GM21737 (cell line): ENCODE measurements around the gene DSCAM.

Source experiments
- ATAC-seq: cut with Tn5 transposase; IDR thresholded peaks from one replicate; pipeline ENCODE4 v1.9.1; 2021; ENCODE audit warnings: mild to moderate bottlenecking, moderate library complexity; ENCODE audit not compliant: unreplicated experiment

Gene DSCAM

DNA sequence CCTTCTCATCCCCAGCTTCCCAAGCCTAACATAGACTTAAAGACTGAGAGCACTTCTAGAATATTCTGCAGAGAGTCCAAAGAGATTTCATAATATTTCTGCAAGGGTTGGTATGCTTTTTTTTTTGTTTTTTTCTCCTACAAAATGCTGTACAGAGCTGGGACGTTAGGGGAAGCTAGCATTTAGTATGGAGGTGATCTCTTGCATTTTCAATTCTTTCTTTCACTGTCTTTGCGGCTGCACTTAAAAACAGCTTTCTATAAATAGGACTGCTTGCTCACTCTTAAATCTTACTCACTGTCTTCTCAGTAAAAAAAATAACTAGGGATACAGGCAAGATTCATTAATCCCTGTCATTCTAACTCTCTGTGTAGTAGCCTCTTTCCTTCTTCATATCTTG lies 7.4 kb downstream of the DSCAM start:
- no peak for ATAC-seq

DNA sequence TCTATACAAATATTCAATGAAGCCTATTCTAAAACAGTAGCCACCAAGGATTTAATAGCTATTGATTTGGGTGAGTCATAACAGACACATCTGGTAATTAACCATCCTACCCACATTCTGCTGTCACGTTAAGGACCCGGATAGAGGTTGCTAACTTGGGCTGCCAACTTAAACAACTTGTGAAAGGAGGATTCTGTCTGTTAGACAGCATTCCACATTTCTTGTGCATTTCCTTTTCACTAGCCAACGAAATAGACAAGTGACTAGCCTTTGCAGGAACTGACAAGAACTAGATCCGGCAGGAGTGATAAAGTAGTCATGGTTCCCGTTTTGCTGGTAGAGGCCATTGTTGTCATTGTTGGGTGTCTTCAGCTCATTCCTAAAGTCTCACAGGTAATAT lies 9.5 kb downstream of the DSCAM start:
- ATAC-seq = no peak

DNA sequence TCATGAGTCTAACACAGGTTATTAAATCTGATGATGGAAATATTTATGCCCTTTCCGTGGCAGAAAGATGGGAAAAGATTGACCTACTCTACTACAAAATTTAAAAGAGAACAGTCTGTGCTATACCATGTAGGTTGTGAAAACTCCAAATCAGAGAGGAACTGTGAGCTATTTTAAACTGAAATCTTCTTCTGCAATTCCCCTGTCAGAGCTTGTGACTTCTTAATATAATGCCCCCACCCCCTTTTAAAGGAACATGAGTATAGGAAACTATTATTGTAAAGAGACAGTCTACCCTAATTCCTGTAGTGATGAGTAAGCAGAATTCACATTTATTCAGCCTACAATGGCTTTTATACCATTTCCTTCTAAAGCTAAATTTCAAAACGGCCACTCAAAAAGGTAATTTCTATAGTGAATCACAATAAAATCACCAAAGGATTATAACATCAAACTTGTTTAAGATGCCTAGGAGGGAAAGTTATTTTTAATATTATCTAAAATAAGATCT lies 11.7 kb downstream of the DSCAM start:
- no peak for ATAC-seq

DNA sequence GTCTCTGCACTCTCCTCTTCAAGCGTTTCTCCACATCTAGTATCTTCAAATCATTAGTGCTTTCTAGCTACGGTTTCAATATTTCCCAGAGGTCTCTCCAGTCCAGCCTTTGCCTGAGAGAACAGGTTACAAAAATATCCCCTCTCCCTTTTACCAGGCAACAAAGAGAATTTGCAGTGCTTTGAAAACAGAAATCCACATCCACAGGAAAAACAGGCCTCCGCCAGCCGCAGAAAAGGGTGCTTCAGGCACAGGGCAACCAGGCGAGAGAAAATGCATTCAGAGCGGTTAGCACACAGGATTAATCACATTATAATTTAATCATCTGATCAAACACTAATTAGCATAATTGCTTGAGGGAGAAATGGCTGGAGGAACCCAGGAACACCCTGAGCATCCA lies 13.8 kb downstream of the DSCAM start:
- no peak for ATAC-seq

DNA sequence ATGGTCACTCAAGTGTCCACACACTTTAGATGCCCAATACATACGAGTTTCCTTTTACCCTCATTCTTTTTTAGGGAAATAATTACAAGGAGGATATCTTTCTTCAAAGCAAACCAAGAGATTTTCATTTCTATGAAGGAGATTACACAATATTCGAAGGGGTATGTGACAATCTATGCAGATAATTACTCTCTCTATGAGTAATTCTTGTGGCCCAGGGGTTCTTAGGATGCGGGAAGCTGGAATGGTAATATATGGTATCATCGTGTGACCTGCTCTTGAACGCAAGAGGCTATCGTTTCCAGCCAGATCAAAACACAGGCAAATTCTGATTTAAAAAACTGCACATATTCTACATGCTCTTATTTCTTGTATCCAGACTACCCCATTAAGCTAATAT lies 14.6 kb downstream of the DSCAM start:
- no peak for ATAC-seq

DNA sequence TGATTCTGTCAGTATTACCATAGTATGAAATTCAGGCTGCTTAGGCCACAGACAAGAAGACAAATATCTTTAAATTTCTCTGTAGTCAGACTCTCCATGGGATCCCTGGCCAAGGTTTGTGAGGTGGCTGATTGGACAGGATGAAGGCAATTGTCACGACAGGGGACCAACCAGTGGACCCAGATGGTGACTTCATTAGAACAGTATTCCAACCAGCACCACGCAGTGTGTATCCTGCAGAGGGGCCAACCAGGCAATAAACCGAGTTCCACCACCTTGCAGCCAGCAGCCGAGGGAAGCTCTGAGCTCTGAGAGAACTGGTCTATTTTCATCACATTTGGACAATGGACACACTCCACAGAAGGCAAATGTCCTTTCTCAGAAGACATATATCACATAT lies 16.1 kb downstream of the DSCAM start:
- ATAC-seq = no peak

DNA sequence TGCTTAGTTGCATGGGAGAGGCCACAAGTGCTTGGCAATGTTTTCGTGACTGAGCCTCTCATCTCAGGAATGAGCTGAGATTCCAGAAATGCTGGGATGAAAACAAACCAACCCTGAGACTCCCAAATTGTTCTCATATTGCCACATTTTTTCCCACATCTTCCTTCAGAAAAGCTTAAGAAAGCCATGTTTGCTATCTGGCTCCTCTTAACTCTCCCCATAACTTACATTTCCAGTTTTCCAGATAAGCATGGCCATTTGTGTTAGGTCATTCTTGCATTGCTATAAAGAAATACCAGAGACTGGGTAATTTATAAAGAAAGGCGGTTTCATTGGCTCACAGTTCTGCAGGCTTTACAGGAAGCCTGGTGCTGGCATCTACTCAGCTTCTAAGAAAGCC lies 17.2 kb downstream of the DSCAM start:
- no peak for ATAC-seq

DNA sequence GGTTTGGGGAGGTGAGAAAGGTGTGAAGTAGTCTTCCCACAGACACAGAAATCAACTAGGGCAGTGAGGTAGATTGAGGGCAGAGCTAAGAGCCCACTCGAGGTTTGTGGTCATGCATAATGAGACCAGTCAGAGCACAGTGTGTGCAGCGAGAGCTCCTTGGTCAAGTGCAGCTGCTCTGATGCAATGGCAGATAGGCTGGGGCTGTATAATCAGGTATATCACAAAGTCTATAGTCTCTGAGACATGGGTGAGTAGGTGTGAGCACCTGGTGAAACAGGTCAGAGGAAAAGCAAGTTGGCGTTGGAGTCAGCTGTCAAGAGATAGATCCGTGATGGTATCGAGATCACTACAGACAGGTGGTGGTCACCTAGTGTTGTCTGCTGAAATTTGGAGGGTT lies 17.6 kb downstream of the DSCAM start:
- ATAC-seq = no peak

DNA sequence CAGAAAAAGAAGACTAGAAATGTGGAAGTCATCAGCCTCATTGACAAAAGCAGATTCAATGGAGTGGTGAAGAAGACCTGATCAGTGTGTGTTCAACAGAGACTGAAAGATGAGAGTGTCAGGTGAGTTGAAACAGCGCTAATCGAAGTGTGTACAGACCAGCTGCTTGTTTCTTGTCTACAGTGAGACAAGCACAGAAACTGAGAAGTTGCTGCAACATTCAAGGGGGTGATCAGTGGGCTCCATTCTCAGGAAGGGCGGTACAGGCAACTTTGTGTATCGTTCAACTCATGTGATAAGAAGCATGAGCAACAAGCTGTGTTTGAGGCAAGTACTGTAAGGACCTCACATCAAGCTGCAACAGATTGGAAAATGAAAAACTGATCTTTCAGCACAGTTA lies 19.4 kb downstream of the DSCAM start:
- no peak for ATAC-seq

DNA sequence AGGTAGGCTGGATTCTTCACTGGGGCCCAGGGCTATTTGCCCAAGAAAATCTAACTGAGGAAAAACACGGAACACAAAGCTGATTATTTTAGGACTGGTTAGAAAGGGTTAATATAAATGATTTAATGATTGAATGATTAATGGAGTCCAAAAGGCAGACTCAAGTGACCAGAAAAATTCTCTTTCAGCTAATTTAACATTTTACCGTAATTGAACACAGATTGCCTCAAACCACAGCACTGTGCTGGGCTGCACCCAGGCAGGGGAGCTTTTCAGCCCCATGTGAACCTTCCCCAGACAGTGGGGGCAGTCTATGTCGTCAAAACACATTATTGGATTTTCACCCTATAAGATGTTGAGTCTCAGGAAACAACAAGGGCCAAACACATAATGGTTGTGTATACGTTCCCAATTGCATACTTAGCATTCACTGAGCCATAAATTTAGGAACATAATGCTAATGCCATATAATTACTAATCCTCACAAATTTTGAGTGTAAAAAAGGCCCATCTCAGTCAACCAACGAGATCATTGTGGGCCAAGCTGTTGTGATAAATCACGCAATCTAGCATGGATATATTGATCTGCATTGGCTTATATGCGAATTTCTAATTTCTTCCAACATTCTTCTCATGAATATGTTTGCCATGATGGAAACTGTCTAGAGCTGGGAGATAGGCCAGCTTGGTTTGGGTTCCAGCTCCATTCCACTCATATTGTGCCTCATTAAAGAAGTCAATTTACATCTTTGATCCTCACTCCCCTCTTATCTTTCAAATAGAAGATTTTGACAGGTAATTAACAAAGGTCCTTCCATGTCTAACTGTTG lies 27.7 kb downstream of the DSCAM start:
- ATAC-seq = no peak

DNA sequence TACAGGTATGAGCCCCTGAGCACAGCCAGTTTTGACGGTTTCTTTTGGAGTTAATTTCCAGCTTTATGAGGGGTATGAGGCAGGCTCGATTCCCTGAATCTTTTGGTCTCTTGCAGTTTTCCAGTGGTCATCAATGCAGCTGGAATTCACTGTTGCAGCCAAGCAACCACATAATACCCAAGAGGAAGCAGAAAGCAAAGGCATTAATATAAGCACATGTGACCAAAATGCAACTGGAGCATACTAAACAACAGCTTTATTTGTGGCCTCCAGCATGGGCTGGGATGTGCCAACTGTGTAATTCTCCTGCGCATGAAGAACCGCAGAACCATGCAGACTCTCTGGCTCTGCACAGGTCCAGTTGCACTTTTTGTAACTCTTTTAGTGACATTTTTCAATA lies 33.0 kb downstream of the DSCAM start:
- no peak for ATAC-seq

DNA sequence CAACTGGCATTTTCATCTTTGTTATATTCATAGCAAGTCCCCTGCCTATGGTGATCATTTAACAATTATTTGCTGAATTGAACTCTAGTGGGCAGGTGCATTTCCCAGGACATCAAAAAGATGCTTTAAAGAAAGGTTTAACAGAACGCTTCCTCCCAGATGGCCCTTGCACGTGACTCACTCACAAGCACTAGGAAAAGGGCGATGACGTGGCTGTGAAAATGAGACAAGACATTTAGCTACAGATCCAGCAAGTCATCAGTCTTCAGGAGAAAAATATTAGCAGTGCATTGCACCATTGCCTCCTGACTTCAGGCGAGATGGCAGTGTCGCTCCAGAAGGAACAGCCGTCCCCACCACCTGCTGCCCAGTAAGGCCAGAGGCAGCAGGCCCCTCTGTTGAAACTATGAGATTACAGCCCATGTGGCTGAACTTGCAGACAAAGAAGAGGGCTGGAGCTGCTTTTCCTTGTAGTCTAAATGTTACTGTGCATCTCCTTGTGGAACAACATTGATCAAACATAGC lies 37.2 kb downstream of the DSCAM start:
- no peak for ATAC-seq

DNA sequence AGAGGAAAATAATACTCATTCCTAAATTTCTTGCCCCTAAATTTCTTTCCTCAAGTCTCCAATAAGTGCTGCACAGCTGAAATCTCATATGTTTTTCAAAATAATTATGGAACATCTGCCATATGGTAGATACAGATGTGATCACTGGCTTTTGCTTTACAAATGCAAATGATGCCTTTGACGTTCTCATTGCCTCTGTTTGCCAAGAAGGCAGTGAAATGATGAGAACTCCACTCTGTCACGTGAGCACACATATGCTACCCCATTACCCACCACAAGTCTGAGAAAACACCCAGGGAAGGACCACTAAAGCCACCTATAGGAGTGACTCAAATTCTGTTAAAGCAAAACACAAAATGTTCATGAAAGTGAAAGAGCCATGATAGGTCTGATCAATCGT lies 43.9 kb downstream of the DSCAM start:
- no peak for ATAC-seq

DNA sequence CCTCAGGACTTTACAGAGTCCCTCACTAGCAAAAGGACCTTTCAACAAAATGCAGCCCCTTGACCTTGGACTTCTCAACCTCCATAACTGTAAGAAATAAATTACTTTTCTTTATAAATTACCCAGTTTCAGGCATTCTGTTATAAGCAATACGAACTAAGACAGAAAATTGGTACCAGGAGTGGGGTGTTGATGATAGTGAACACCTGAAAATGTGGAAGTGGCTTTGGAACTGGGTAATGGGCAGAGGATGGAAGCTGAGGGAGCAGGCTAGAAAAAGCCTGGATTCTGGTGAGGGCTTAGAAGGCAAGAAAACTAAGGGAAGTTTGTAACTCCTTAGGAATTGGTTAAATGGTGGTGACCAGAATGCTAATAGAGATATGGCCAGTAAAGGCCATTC lies 46.8 kb downstream of the DSCAM start:
- ATAC-seq = no peak

DNA sequence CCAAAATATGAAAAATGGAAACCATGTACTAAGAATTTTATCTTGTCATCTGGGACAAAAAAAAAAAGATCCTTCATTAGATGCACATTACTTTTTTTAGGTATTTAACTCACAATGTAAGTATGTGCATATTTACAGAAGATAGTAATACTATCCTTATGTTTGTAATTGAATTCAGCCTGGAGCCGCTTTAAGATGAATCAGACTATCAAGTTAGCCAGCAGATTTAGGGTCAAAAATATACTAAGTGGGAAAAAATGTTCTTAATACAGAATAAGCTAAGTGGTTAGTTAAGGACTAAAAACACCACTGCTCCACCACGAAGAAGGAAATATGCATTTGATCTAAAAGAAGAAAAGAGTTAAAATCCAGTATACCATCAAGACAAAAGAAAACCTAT lies 49.1 kb downstream of the DSCAM start:
- ATAC-seq = no peak

DNA sequence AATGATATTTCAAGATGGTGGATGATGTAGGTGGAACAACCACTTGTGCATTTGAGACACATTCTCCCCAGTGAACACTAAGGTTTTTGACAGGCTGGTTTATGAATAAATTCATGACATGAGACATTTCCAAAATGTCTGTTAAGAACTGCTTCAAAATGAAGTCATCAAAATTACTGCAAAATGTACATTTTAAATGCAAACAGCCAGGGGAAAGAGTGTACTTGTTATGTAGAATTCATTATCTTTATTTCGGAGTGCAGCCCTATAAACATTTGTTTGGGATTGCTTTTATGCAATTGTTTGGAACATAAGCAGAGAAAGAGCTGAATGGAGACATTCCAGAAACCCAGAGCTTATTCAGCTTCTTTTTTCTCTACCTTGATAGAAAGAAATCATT lies 49.5 kb downstream of the DSCAM start:
- no peak for ATAC-seq

DNA sequence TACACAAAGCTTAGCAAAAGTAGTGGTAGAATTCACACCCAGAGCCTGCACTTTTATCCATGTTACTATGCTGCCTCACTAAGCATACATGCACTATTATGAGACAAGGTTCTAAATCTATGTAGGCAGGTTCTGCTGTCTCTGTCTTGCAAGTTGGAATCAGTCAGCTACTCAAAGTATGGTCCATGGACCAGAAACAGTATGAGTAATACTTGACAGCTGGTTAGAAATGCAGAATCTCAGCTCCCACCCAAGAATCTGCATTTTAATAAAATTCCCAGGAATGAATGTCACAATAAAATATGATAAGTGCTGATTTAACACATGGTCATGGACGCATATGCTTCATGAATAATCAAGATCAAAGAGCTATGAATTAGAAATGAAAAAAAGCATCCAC lies 50.5 kb downstream of the DSCAM start:
- ATAC-seq = no peak

DNA sequence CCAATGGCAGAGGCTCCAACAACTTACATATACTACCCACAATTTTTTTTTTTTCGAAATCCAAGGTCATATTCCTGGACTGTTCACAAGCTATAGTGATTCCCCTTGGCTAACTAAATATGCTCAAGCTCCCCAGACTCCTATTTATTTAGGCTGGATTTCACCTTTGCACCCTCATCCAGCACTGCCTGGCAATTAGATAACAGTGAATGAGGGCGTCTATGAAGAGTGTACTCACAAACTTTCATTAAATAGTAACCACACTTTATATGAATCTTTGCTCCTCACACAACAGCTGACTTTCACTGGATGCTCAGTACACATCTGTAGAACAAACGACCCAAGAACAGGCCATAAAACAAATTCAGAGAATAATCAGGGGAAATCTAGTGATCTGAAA lies 51.6 kb downstream of the DSCAM start:
- no peak for ATAC-seq

DNA sequence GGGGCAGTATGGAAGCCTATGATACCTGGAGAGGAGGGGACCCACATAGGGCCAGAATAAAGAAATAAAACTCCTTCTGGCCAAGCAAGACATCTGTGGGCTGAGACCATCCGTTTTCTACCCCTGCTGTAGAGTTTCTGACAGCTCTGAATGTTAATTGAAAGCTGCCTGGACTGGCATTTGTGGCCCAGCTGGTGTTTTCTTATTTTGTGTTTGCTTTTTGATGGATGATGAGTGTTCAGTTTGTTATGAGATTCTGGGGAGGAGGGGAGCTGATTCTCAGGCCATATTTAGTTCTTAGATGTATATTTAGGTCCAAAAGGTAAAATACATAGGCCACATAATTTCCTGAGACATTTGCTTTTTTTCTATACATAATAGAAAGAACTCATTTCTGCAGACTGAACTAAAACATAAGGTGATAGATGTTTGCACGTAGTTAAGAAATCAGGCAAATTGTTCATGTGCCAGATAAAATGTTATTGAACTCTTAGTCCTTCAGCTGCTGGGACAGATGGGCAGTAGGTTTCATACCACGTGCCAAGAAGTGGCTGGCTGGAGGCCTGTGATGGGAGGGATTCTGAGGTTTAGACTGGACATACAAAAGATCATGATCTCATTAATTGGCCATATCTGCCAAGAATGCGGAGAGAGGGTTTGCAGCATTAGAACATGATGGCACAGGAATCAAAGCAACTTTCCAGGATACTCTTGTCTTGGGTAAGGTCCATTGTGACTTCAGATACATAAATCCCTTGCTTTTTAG lies 54.1 kb downstream of the DSCAM start:
- no peak for ATAC-seq

DNA sequence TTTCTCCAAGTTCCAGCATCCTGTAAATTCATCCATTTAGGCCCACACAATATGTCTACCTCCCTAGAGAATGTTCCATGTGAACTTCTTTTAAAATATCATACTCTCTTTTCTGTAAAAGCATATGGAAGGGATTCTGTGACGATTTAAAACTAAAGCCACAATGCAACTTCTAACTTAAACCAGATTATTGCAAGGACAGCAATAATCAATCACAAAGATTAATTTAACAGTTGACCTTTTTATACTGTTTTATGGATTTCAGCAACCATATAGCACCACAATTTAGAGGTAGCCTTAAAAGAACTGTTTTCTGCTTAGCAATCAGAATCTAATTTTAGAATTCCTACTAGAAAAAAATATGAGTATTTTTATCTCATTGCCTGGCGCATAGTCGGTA lies 58.3 kb downstream of the DSCAM start:
- no peak for ATAC-seq

DNA sequence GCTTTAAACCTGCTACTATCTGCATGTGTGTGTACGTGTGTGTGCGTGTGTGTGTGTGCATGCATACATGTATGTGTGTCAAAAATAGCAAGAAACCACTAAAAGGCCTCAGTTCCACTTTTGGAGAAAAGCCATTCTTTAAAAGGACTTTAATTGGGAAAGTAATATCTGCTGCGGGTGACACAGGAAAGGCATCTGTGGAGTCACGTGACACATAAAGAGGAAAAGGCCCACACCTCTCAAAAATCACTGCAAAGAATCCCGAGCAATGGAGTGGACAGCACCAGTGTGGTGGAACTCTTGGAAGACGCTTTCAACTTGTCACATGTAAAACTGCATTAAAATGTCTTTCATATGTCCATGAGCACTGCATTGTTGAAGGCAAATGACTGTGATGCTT lies 63.6 kb downstream of the DSCAM start:
- ATAC-seq = no peak

DNA sequence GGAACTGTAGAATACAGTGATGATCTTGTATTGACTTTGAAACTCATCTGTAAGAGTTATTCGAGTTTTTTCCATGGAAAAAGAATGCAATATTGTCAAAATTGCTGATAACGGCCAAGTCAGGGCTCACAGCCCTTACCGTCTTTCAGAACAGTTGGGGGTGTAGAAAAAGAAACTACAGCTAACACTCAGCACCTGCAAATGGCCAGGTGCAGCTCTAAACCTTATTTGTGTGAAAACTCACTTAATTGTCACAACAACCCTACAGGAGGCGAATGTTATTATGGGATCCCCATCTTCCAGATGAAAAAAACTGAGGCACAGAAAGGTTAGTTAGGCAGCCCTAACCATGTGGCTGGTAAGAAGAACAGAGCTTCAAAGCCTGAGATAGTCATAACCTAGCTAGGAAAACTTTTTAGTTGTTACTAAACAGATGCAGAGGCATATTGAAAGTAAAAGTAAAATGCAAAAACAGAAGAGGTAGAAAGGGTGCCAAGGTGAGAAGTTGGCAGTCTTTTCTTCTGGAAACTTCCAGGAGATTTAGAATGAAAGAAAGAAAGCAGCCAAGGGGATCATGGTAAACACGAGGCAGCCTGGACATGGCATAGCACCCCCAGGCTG lies 76.4 kb downstream of the DSCAM start:
- ATAC-seq = no peak
